Karpas-422 (cell line): Measurements from ENCODE around the gene KCNC1. TPM values are rescaled to one million over a fixed set of nuclear protein-coding genes. Genes with fewer than 3 reads are reported as not detected.

Experiments used
- DNase-seq: peaks from one replicate; pipeline ENCODE4 v3.0.0-alpha.2; 2015
- H2AFZ ChIP-seq: fragments of 200-600 bp; sonication (generic); 2 replicates; pipeline ENCODE4 v1.6.1; 2014; ENCODE audit warnings: antibody characterized with exemption, low read length, mixed read lengths
- H3K27ac ChIP-seq: fragments of 200-600 bp; sonication (generic); 2 replicates; pipeline ENCODE4 v1.5.1; 2014; ENCODE audit warnings: mild to moderate bottlenecking, low read length, moderate library complexity
- H3K27me3 ChIP-seq: fragments of 200-600 bp; sonication (generic); 2 replicates; pipeline ENCODE4 v1.6.1; 2014; ENCODE audit warnings: low read length, mixed read lengths
- H3K36me3 ChIP-seq: fragments of 200-600 bp; sonication (generic); 2 replicates; pipeline ENCODE4 v1.6.1; 2014; ENCODE audit warnings: low read length, mixed read lengths; ENCODE audit not compliant: insufficient read depth
- H3K4me1 ChIP-seq: fragments of 200-600 bp; sonication (generic); 2 replicates; pipeline ENCODE4 v1.6.1; 2014; ENCODE audit warnings: mild to moderate bottlenecking, low read length, mixed read lengths
- H3K4me2 ChIP-seq: fragments of 200-600 bp; sonication (generic); 2 replicates; pipeline ENCODE4 v1.6.1; 2014; ENCODE audit warnings: low read length, low read depth, mild to moderate bottlenecking; ENCODE audit not compliant: poor library complexity, severe bottlenecking
- H3K4me3 ChIP-seq: fragments of 200-600 bp; sonication (generic); 2 replicates; pipeline ENCODE4 v1.5.1; 2014; ENCODE audit warnings: mild to moderate bottlenecking, antibody characterized with exemption, low read length, mixed read lengths
- H3K79me2 ChIP-seq: fragments of 200-600 bp; sonication (generic); 2 replicates; pipeline ENCODE4 v1.6.1; 2014; ENCODE audit warnings: mild to moderate bottlenecking, low read length, mixed read lengths
- H3K9ac ChIP-seq: fragments of 200-600 bp; sonication (generic); 2 replicates; pipeline ENCODE4 v1.6.0; 2014; ENCODE audit warnings: low read length
- H3K9me2 ChIP-seq: fragments of 200-600 bp; sonication (generic), shearing (Covaris generic); replicated peaks from 2 replicates; pipeline ENCODE4 v1.6.0; 2014; ENCODE audit warnings: mild to moderate bottlenecking, low read length, moderate library complexity; ENCODE audit not compliant: insufficient read depth
- H3K9me3 ChIP-seq: fragments of 300-700, 200-600 bp; sonication (generic); 2 replicates; pipeline ENCODE4 v1.6.1; 2014; ENCODE audit warnings: low read length, mixed read lengths
- H4K20me1 ChIP-seq: fragments of 200-600 bp; sonication (generic); 2 replicates; pipeline ENCODE4 v1.6.1; 2014; ENCODE audit warnings: mild to moderate bottlenecking, antibody characterized with exemption, low read length, low read depth; ENCODE audit not compliant: insufficient read depth
- total RNA-seq: library from RNA; depleted of rRNA; stranded (reverse); fragments of >200 nt; shearing (Covaris generic); gene quantifications from 2 replicates; pipeline ENCODE4 v1.2.3, GENCODE V29; 2014; ENCODE audit warnings: low replicate concordance

The KCNC1 gene
- total RNA-seq, 1 experiment from 2014 or later: not detected

DNA sequence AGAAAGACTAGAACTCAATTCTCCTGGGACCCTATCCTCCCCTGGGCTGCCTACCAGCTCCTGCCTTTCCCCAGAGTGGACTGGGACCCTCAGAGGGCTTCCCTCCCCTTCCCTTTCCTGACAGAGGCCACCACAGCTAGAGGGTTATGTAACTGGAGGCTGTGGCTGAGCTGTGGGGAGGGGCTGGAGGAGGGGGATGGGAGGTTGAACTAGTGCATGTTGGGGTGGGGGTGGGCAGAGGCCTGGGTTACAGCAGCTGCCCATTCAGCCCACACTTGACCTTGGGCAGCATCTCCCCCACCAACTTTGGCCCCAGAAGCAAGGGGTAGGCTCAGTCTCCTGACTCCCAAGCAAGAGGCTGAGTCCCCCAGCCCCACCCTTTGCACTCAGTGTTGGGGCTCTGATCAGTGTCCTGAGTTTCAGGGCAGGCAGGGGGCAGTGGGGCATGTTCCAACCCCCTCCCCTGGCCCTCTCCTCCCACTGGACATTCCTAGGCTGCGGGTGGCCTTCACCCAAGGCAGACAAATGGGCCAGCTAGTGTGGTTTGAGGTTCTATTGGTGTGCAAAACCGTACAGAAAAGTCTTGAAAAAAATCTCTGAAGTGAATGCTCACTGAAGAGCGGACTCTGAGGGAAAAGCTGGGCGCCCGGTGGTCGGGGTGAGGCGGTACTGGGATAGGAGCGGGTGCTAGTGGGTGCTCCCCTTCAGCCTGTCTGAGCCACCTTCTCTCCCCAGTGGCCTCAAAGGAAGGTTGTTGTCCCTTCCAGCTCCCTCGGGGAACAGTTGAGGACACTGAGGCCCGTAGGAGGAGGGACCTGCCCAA lies 3.8 kb downstream of the KCNC1 start:
- Histone ChIP-seq H2AFZ (no peak overlapping the region), H3K9me3 (no peaks in the 10 kb centered on the region), H3K9ac (no peak overlapping the region), H3K27ac (no peak overlapping the region), H3K27me3 (no peaks in the 10 kb centered on the region), H3K36me3 (no peaks in the 10 kb centered on the region), H3K9me2 (no peaks in the 10 kb centered on the region), H4K20me1 (no peaks in the 10 kb centered on the region; the same call in 1 of the 2 replicates), H3K4me2 (no peak overlapping the region), H3K4me3 (no peak overlapping the region), H3K79me2 (no peaks in the 10 kb centered on the region), H3K4me1 (no peaks in the 10 kb centered on the region)
- no peak for DNase-seq

DNA sequence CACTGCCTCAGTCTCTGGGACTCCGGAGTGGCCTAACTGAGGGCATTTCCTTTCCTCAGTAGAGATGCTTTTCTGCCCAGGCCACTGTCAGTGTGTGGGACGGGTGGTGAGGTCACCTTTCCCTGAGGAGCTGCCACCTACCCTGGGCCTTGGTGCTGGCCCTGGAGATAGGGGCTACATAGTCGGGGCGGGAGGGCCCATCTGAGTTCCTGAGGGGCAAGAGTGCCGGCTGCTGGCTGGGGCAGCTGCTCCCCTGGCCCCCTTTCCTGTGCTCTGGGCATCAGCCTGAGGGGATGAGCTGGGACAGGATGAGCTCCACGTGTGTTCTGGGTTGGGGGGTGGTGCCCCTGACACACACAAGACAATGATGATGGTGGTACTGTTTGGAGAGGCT lies 5.4 kb downstream of the KCNC1 start:
- H3K4me1 ChIP-seq: no peaks in the 10 kb centered on the region
- H3K4me3 ChIP-seq: no peak overlapping the region
- H3K9ac ChIP-seq: no peak overlapping the region
- H3K4me2 ChIP-seq: no peak overlapping the region
- H4K20me1 ChIP-seq: no peaks in the 10 kb centered on the region
- no peak for DNase-seq
- H3K27me3 ChIP-seq: no peaks in the 10 kb centered on the region
- no peaks in the 10 kb centered on the region for H3K36me3 ChIP-seq
- no peak overlapping the region for H2AFZ ChIP-seq
- no peaks in the 10 kb centered on the region for H3K79me2 ChIP-seq
- H3K9me2 ChIP-seq: no peaks in the 10 kb centered on the region
- H3K27ac ChIP-seq: no peak overlapping the region
- H3K9me3 ChIP-seq: no peaks in the 10 kb centered on the region

DNA sequence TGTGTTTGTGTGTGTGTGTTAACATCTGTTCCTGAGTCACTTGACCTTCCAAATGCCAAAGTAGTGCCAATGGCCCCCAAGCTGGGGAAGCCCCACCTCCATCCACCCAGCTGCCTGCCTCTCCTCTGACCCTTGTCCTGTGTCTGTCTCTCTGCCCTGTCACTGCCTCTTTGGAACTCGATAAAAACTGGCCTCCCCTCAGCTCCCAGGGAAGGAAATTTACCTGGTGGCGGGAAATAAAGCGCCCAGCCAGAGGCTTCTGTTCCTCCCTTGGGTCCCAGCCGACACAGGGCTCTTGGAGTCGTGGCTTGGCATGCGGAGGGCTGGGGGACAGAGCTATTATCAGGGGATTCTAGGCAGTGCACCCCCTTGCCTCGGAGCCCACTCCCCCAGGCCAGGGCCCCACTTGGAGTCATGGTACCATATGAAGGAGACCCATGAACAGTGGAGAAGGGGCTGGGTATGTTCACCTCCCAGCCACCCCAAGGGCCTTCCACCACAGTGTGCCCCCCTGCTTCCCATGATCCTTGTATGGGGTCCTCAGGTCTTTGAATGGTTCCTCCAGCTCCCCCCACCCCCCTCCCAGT lies 6.2 kb downstream of the KCNC1 start:
- no peak overlapping the region for H3K4me2 ChIP-seq
- no peaks in the 10 kb centered on the region for H3K9me3 ChIP-seq
- no peaks in the 10 kb centered on the region for H3K4me1 ChIP-seq
- no peak for DNase-seq
- no peak overlapping the region for H3K4me3 ChIP-seq
- no peak overlapping the region for H2AFZ ChIP-seq
- H3K9ac ChIP-seq: no peak overlapping the region
- no peaks in the 10 kb centered on the region for H3K79me2 ChIP-seq
- H3K27ac ChIP-seq: no peak overlapping the region
- H3K27me3 ChIP-seq: no peaks in the 10 kb centered on the region
- no peaks in the 10 kb centered on the region for H3K9me2 ChIP-seq
- H4K20me1 ChIP-seq: no peaks in the 10 kb centered on the region
- H3K36me3 ChIP-seq: no peaks in the 10 kb centered on the region

DNA sequence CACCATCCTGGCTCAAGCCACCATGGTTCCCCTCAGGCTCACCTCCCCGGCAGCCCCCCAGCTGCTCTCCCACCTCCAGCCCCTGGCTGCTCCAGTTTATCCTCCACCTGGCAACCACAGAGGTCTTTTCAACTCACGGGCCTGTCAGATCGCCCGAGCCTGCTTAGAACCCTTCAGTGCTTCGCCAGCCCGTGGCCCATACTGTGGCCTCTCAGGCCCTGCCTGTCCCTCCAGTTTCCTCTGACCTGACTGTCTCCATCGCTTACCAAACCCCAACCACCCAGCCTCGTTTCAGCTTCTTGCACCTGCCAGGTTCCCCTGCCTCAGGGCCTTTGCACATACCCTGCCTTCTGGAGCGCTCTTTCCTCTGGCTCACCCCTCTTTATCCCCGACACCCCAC lies 6.9 kb downstream of the KCNC1 start:
- Histone ChIP-seq H3K4me1 (no peaks in the 10 kb centered on the region), H4K20me1 (no peaks in the 10 kb centered on the region), H3K4me2 (no peak overlapping the region), H3K36me3 (no peaks in the 10 kb centered on the region), H3K27ac (no peak overlapping the region), H3K9me2 (no peaks in the 10 kb centered on the region), H3K79me2 (no peaks in the 10 kb centered on the region), H3K27me3 (no peaks in the 10 kb centered on the region), H3K4me3 (no peak overlapping the region), H3K9me3 (no peaks in the 10 kb centered on the region), H3K9ac (no peak overlapping the region), H2AFZ (no peak overlapping the region)
- no peak for DNase-seq

DNA sequence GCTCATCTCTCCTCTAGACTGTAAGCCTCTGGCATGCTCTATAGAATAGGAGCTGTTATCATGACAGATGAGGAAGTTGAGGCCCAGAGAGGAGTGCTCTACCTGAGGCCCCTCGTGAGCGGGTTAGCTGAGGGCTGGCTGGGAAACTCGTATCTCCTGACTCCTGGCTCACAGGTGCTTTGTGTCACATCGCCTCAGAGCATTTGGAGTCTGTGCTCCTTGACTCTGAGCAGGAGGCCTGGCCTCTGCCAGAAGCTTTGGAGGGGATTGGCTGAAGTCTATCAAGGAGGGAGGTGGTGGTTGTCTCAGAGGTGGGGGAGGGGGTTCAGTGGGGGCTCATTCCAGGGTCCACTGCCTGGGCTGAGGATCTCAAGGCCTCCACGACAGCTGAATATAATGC lies 7.4 kb downstream of the KCNC1 start:
- H3K9me3 ChIP-seq: no peaks in the 10 kb centered on the region
- no peaks in the 10 kb centered on the region for H3K79me2 ChIP-seq
- no peak overlapping the region for H3K27ac ChIP-seq
- no peak overlapping the region for H3K4me2 ChIP-seq
- H3K9ac ChIP-seq: no peak overlapping the region
- no peaks in the 10 kb centered on the region for H3K9me2 ChIP-seq
- no peaks in the 10 kb centered on the region for H3K36me3 ChIP-seq
- H2AFZ ChIP-seq: no peak overlapping the region
- DNase-seq: no peak
- no peaks in the 10 kb centered on the region for H4K20me1 ChIP-seq
- H3K4me1 ChIP-seq: no peaks in the 10 kb centered on the region
- H3K27me3 ChIP-seq: no peaks in the 10 kb centered on the region
- H3K4me3 ChIP-seq: no peak overlapping the region

DNA sequence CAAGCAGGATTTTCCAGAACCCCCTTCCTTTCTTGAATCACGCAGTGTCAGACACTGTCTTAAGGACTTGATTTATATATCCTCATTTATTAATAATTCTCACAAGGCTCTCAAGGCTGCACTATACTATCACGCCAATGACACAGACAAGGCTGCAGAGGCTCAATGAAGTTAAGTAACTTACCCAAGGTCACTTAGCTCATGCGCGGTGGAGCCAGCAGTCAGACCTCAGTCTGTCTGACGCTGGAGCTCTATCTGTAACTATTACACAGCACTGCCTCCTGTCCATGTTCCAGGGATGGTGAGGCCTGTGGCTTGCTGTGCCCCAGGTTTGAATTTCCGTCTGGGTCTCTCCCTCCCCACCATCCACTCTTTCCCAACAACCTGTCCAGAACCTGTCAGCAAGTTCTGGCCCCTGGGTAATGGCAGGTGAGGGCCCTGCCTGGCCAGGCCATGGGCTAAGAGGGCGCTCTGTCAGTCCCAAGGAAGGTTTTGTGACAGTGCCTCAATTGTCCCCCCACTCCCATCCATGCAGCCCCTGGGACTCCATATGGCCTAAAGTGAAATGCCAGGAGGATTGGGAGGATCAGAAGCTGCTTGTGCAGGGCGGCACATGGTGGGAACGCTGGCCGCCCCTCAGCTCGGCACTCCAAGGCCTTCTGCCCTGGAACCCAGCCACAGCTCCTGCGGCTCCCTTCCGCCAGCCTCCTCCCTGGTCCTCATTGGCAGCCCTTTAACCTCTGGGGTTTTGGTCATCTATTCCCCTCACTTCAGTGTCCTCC lies 8.6 kb downstream of the KCNC1 start:
- Histone ChIP-seq H2AFZ (no peak overlapping the region), H3K36me3 (no peaks in the 10 kb centered on the region), H3K4me1 (no peaks in the 10 kb centered on the region), H4K20me1 (no peaks in the 10 kb centered on the region), H3K27me3 (no peaks in the 10 kb centered on the region), H3K4me3 (no peak overlapping the region), H3K4me2 (no peak overlapping the region), H3K9ac (no peak overlapping the region), H3K9me2 (no peaks in the 10 kb centered on the region), H3K9me3 (no peaks in the 10 kb centered on the region), H3K27ac (no peak overlapping the region), H3K79me2 (no peaks in the 10 kb centered on the region)
- no peak for DNase-seq

DNA sequence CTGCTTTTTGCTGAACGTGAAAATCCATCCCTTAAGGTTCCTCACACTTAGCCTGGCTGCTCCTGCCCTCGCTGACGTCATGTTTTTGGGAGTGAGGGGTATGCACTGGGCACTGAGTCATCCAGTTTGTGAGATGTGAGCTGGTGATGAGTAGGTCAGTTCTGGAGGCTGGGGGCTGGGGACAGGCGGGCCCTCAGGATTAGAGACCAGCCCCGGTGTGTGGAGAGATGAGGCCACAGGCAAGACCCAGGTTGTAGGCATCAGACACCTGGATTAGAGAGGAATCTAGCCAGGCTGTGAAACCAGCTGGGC lies 9.2 kb downstream of the KCNC1 start:
- Histone ChIP-seq H3K36me3 (no peaks in the 10 kb centered on the region), H3K9ac (no peak overlapping the region), H4K20me1 (no peaks in the 10 kb centered on the region), H3K9me2 (no peaks in the 10 kb centered on the region), H3K4me3 (no peak overlapping the region), H2AFZ (no peak overlapping the region), H3K79me2 (no peaks in the 10 kb centered on the region), H3K27me3 (no peaks in the 10 kb centered on the region), H3K9me3 (no peaks in the 10 kb centered on the region), H3K4me2 (no peak overlapping the region), H3K27ac (no peak overlapping the region), H3K4me1 (no peaks in the 10 kb centered on the region)
- DNase-seq: no peak

DNA sequence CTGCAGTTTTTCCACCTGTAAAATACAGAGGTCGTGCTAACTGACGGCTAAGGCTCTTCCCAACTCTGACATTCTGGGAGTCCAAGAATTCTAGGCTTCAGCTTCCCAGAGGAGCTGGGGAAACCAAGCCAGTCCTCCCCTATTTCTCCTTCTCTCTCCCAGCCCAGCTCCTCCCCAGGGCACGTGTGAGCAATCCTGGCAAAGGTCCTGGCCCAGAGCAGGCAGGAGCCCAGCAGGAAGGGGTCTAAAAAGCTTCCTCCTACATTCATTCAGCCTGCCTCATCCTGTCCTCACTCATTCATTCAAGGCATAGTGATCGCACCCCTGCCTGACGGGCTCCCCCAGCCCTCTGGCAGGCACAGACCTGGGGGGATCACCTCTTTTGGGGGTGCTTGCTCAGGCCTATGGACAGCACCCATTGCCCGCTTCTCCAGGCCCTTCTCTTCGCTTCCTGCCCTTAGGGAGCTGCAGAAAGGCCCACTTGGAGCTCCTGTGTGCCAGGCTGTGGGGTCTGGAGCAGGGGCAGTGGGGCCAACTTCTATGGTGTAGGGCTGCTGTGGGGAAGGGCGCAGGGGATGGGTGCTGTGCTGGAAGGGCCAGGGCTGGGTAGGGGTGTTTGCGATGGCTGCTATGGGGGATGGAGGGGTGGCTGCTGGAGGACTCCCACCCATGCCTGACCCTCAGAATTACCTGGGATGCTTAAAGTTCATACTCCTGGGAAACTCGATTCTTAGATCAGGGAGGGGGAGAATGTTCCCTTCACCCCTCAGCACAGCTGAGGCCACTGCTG lies 9.8 kb downstream of the KCNC1 start:
- no peak overlapping the region for H3K27ac ChIP-seq
- H3K79me2 ChIP-seq: no peaks in the 10 kb centered on the region
- DNase-seq: no peak
- no peak overlapping the region for H3K4me2 ChIP-seq
- no peak overlapping the region for H3K9ac ChIP-seq
- H3K27me3 ChIP-seq: no peaks in the 10 kb centered on the region
- H3K9me2 ChIP-seq: no peaks in the 10 kb centered on the region
- no peaks in the 10 kb centered on the region for H3K36me3 ChIP-seq
- no peaks in the 10 kb centered on the region for H3K9me3 ChIP-seq
- H4K20me1 ChIP-seq: no peaks in the 10 kb centered on the region
- no peaks in the 10 kb centered on the region for H3K4me1 ChIP-seq
- no peak overlapping the region for H2AFZ ChIP-seq
- no peak overlapping the region for H3K4me3 ChIP-seq
